ENCODE results near the gene RUNX2.

GRCh38 chr6:45420909-45421708 lies 93.0 kb downstream of the RUNX2 start:
- TF ChIP-seq CTCF (IDR thresholded peaks at IDR 0.05) (no peak), POLR2A (IDR thresholded peaks at IDR 0.05) (no peak)

Measured in testis (tissue), 2 donors.